ENCODE results near the gene DDX3X.
A peak's percentile ranks its signal among the peaks of the same experiment; 100 is the strongest.

DDX3X gene

GRCh38 chrX:41391606-41392005 is 57.6 kb downstream of the DDX3X start:
- no peak overlapping the region for H3K4me3 ChIP-seq (replicated peaks; ENCODE audit: insufficient read depth, low read length)

GRCh38 chrX:41394293-41394692 is 60.3 kb downstream of the DDX3X start:
- Histone ChIP-seq H3K27ac (replicated peaks) (no peak overlapping the region), H3K4me3 (replicated peaks; ENCODE audit: insufficient read depth, low read length) (no peak overlapping the region), H3K27me3 (ENCODE audit: insufficient read depth, poor library complexity, severe bottlenecking) (no peaks in the 10 kb centered on the region)
- DNase-seq (ENCODE audit: low read depth in 1 of 2, low spot score in 1 of 2), result no peak
- no peak for TF ChIP-seq REST (IDR thresholded peaks at IDR 0.05; ENCODE audit: insufficient replicate concordance, low read depth)
- TF ChIP-seq CTCF (IDR thresholded peaks at IDR 0.05; ENCODE audit: insufficient read depth, low read length), result no peak
- TF ChIP-seq GABPA (IDR thresholded peaks at IDR 0.05; ENCODE audit: low read depth), result no peak
- TF ChIP-seq POLR2AphosphoS5 (IDR thresholded peaks at IDR 0.05; ENCODE audit: low read depth), result no peak
- no peak for TF ChIP-seq SPI1 (IDR thresholded peaks at IDR 0.05; ENCODE audit: borderline replicate concordance, low read depth)

More at GRCh38 chrX:41391606-41392005, 57.6 kb downstream of the DDX3X start:
- DNase-seq (ENCODE audit: low read depth in 1 of 2, low spot score in 1 of 2), result peak in 1 of 2 experiments; percentile 25
- no peaks in the 10 kb centered on the region for H3K27me3 ChIP-seq (ENCODE audit: insufficient read depth, poor library complexity, severe bottlenecking)
- peak overlapping the region; percentile 12; the same call in 1 of the 2 replicates for H3K27ac ChIP-seq (replicated peaks)
- TF ChIP-seq REST (IDR thresholded peaks at IDR 0.05; ENCODE audit: insufficient replicate concordance, low read depth), result no peak
- no peak for TF ChIP-seq POLR2AphosphoS5 (IDR thresholded peaks at IDR 0.05; ENCODE audit: low read depth)
- TF ChIP-seq GABPA (IDR thresholded peaks at IDR 0.05; ENCODE audit: low read depth), result no peak
- TF ChIP-seq CTCF (IDR thresholded peaks at IDR 0.05; ENCODE audit: insufficient read depth, low read length), result no peak

GRCh38 chrX:41397219-41397618 is 63.3 kb downstream of the DDX3X start:
- DNase-seq (ENCODE audit: low read depth in 1 of 2, low spot score in 1 of 2), result no peak
- TF ChIP-seq GABPA (IDR thresholded peaks at IDR 0.05; ENCODE audit: low read depth), result no peak
- no peak for TF ChIP-seq CTCF (IDR thresholded peaks at IDR 0.05; ENCODE audit: insufficient read depth, low read length)
- TF ChIP-seq SPI1 (IDR thresholded peaks at IDR 0.05; ENCODE audit: borderline replicate concordance, low read depth), result no peak
- no peak for TF ChIP-seq POLR2AphosphoS5 (IDR thresholded peaks at IDR 0.05; ENCODE audit: low read depth)
- no peak for TF ChIP-seq REST (IDR thresholded peaks at IDR 0.05; ENCODE audit: insufficient replicate concordance, low read depth)
- H3K4me3 ChIP-seq (replicated peaks; ENCODE audit: insufficient read depth, low read length), result no peak overlapping the region
- H3K27ac ChIP-seq (replicated peaks), result no peak overlapping the region
- H3K27me3 ChIP-seq (ENCODE audit: insufficient read depth, poor library complexity, severe bottlenecking), result no peaks in the 10 kb centered on the region

All from HL-60 (cell line).